HepG2 (cell line): ENCODE results near the gene ANKRD11. TPM values are rescaled to one million over a fixed set of nuclear protein-coding genes. Genes with fewer than 3 reads are reported as not detected.

Experiments used
- CAMTA2 ChIP-seq: sonication (generic); formaldehyde crosslinking; IDR thresholded peaks from 2 replicates; pipeline ENCODE4 v1.4.0; 2020; ENCODE audit warnings: mild to moderate bottlenecking, missing genetic modification reagents, borderline replicate concordance
- CHD4 ChIP-seq: fragments of 200-600 bp; sonication (generic); IDR thresholded peaks from 2 replicates; pipeline ENCODE4 v1.7.0; 2017; ENCODE audit warnings: mild to moderate bottlenecking, low read length, borderline replicate concordance
- EHMT2 ChIP-seq: fragments of 200-600 bp; sonication (generic); IDR thresholded peaks from 2 replicates; pipeline ENCODE4 v1.7.0; 2017; ENCODE audit warnings: antibody characterized with exemption, low read depth, low read length, borderline replicate concordance
- FOXM1 ChIP-seq: sonication (generic); formaldehyde crosslinking; IDR thresholded peaks from 2 replicates; pipeline ENCODE4 v1.5.0; 2020; ENCODE audit warnings: missing genetic modification reagents
- HNRNPK ChIP-seq: fragments of 200-400 bp; formaldehyde crosslinking; IDR thresholded peaks from 2 replicates; pipeline ENCODE4 v1.6.1; 2018; ENCODE audit warnings: low read length, low read depth, moderate library complexity, mild to moderate bottlenecking; ENCODE audit not compliant: poor library complexity, severe bottlenecking
- KDM2A ChIP-seq: sonication (generic); formaldehyde crosslinking; IDR thresholded peaks from 2 replicates; pipeline ENCODE4 v1.4.0; 2020; ENCODE audit warnings: low read depth, missing genetic modification reagents, borderline replicate concordance
- PRDM15 ChIP-seq: sonication (generic); formaldehyde crosslinking; IDR thresholded peaks from 2 replicates; pipeline ENCODE4 v1.4.0; 2020; ENCODE audit warnings: missing genetic modification reagents
- PRPF4 ChIP-seq: fragments of 200-400 bp; formaldehyde crosslinking; IDR thresholded peaks from 2 replicates; pipeline ENCODE4 v1.6.1; 2016; ENCODE audit warnings: low read length, low read depth; ENCODE audit not compliant: poor library complexity, severe bottlenecking
- RARA ChIP-seq: IDR thresholded peaks from 2 replicates; pipeline ENCODE4 v1.6.1; 2016; ENCODE audit warnings: missing genetic modification reagents, missing compliant biosample characterization
- SP1 ChIP-seq, 2 experiments: fragments of 450-650 bp in 1 of 2; sonication (generic) in 1 of 2; formaldehyde crosslinking in 1 of 2; IDR thresholded peaks; 2 replicates each; pipeline versions ENCODE4 v1.4.0 to v1.6.1; 2016 to 2020; ENCODE audit warnings: missing genetic modification reagents in 1 of 2
- TBX2 ChIP-seq: sonication (generic); formaldehyde crosslinking; IDR thresholded peaks from 2 replicates; pipeline ENCODE4 v1.5.0; 2020; ENCODE audit warnings: missing genetic modification reagents, mild to moderate bottlenecking, borderline replicate concordance
- ZNF101 ChIP-seq: sonication (generic); formaldehyde crosslinking; IDR thresholded peaks from 2 replicates; pipeline ENCODE4 v1.4.0; 2020; ENCODE audit warnings: mild to moderate bottlenecking, low read depth, missing genetic modification reagents, borderline replicate concordance
- ZNF12 ChIP-seq: sonication (generic); formaldehyde crosslinking; IDR thresholded peaks from 2 replicates; pipeline ENCODE4 v1.5.0; 2020; ENCODE audit warnings: missing genetic modification reagents
- ZNF589 ChIP-seq: sonication (generic); formaldehyde crosslinking; conservative IDR thresholded peaks from 2 replicates; pipeline ENCODE4 v1.8.0; 2022; ENCODE audit warnings: mild to moderate bottlenecking, moderate library complexity, missing genetic modification reagents
- ZNF644 ChIP-seq: IDR thresholded peaks from 2 replicates; pipeline ENCODE4 v1.6.1; 2016; ENCODE audit warnings: low read depth
- ZNF691 ChIP-seq: sonication (generic); formaldehyde crosslinking; IDR thresholded peaks from 2 replicates; pipeline ENCODE4 v1.4.0; 2020; ENCODE audit warnings: missing genetic modification reagents, low read depth, mild to moderate bottlenecking, borderline replicate concordance
- ZSCAN25 ChIP-seq: sonication (generic); formaldehyde crosslinking; IDR thresholded peaks from 2 replicates; pipeline ENCODE4 v1.8.0; 2022; ENCODE audit warnings: mild to moderate bottlenecking, missing genetic modification reagents
- polyA plus RNA-seq, 8 experiments: library from polyadenylated mRNA; depleted of rRNA in 3 of 8; stranded (reverse) in 7 of 8; unstranded in 1 of 8; fragments of >200 nt; fragmentation: Illumina TruSeq in 4 of 8; extraction: Trizol in 4 of 8; gene quantifications; 2 replicates each; pipeline versions ENCODE4 v1.2.1 to v1.2.3, GENCODE V29; 2011 to 2016; ENCODE audit warnings: low read depth in 4 of 8, missing spikeins in 1 of 8, mixed read lengths in 1 of 8; ENCODE audit not compliant: insufficient read depth in 1 of 8
- total RNA-seq, 5 experiments: library from RNA; depleted of rRNA; stranded (reverse); fragments of >200 nt; fragmentation: Illumina TruSeq; extraction: Trizol; gene quantifications; 2 replicates each; pipeline ENCODE4 v1.2.3, GENCODE V29; 2016; ENCODE audit warnings: low read depth in 1 of 5
- TF ChIP-seq, protein P1 (sequence below): sonication (generic); formaldehyde crosslinking; conservative IDR thresholded peaks from 2 replicates; pipeline ENCODE4 v1.5.0; 2020; ENCODE audit warnings: missing genetic modification reagents
- TF ChIP-seq, protein P2 (sequence below): IDR thresholded peaks from 2 replicates; pipeline ENCODE4 v1.6.1; 2016; ENCODE audit warnings: missing genetic modification reagents, missing compliant biosample characterization
- TF ChIP-seq, protein P3 (sequence below): sonication (generic); formaldehyde crosslinking; IDR thresholded peaks from 2 replicates; pipeline ENCODE4 v1.5.0; 2020; ENCODE audit warnings: missing genetic modification reagents

Gene ANKRD11
- total and polyA plus RNA-seq, 2 of the 13 experiments (the other 11 are each of a cell fraction or from before 2014, with no cell fraction given): 21.4 to 38.4 TPM

- TF ChIP-seq ZNF691 (CRISPR knock-in tag) (peak; percentile 60; the same call in 1 of the 2 replicates), SP1 (IDR thresholded peaks at IDR 0.05) (no peak), SP1 (CRISPR knock-in tag; IDR thresholded peaks at IDR 0.05) (peak; percentile 46; the same call in 1 of the 2 replicates), ZNF644 (peak; percentile 61; the same call in 1 of the 2 replicates), RARA (CRISPR knock-in tag) (peak; percentile 58; the same call in 1 of the 2 replicates), PRDM15 (CRISPR knock-in tag) (no peak), TBX2 (CRISPR knock-in tag) (peak; percentile 51; the same call in 1 of the 2 replicates), ZNF12 (CRISPR knock-in tag) (peak; percentile 68; the same call in 1 of the 2 replicates), PRPF4 (no peak), ZNF589 (no peak), FOXM1 (no peak), KDM2A (CRISPR knock-in tag) (no peak), CAMTA2 (CRISPR knock-in tag) (no peak), EHMT2 (no peak), ZSCAN25 (CRISPR knock-in tag) (0 out of 2 replicates have a peak, but pooled peaks have one; percentile 29), CHD4 (no peak; the same call in 1 of the 2 replicates), HNRNPK (no peak), ZNF101 (CRISPR knock-in tag) (no peak)
- TF ChIP-seq, protein P1, sequence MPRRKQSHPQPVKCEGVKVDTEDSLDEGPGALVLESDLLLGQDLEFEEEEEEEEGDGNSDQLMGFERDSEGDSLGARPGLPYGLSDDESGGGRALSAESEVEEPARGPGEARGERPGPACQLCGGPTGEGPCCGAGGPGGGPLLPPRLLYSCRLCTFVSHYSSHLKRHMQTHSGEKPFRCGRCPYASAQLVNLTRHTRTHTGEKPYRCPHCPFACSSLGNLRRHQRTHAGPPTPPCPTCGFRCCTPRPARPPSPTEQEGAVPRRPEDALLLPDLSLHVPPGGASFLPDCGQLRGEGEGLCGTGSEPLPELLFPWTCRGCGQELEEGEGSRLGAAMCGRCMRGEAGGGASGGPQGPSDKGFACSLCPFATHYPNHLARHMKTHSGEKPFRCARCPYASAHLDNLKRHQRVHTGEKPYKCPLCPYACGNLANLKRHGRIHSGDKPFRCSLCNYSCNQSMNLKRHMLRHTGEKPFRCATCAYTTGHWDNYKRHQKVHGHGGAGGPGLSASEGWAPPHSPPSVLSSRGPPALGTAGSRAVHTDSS (CRISPR knock-in tag): no peak
- TF ChIP-seq, protein P2, sequence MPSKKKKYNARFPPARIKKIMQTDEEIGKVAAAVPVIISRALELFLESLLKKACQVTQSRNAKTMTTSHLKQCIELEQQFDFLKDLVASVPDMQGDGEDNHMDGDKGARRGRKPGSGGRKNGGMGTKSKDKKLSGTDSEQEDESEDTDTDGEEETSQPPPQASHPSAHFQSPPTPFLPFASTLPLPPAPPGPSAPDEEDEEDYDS: peak; percentile 63; the same call in 1 of the 2 replicates
- TF ChIP-seq, protein P3, sequence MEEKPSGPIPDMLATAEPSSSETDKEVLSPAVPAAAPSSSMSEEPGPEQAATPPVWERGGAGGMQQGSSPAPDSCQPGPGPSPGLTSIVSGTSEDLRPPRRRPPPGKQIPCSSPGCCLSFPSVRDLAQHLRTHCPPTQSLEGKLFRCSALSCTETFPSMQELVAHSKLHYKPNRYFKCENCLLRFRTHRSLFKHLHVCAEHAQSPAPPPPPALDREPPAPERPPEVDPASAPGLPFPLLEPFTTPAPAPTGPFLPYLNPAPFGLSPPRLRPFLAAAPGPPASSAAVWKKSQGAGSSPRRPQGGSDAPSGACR: no peak; the same call in 1 of the 2 replicates
Measured at GRCh38 chr16:89422905-89423630, 67.3 kb downstream of the ANKRD11 start (continued).
